ENCODE measurements around the gene ERFE.
"Not testable (repeated sequence)": the region's sequence is repeated elsewhere in the genome, so short reads cannot be mapped to it uniquely, and the experiment has no call there.

The ERFE gene

GRCh38 chr2:238158509-238159070 is at the start of gene ERFE:
TSS of gene ERFE (plus strand) at chr2:238158970. CDS start at chr2:238159008, 38 bp downstream.
- H3K9me3 ChIP-seq (ENCODE audit: low read length), result no peaks in the 10 kb centered on the region
- H3K36me3 ChIP-seq (ENCODE audit: insufficient read depth, low read length), result no peaks in the 10 kb centered on the region
- H2AFZ ChIP-seq (ENCODE audit: low read depth, low read length), result no peak within 1 kb of the TSS
- H3K4me3 ChIP-seq (ENCODE audit: low read length), result peak within 1 kb of the TSS; percentile 32
- H3K4me1 ChIP-seq (ENCODE audit: insufficient read depth, low read length), result peaks cover 2% of the 10 kb centered on the region
- peaks cover 29% of the 10 kb centered on the region for H3K27me3 ChIP-seq (ENCODE audit: insufficient read depth, low read length)

- Histone ChIP-seq H3K9me3 (ENCODE audit: low read length) (no peaks in the 10 kb centered on the region), H3K36me3 (ENCODE audit: insufficient read depth, low read length) (no peaks in the 10 kb centered on the region), H3K4me1 (ENCODE audit: insufficient read depth, low read length) (peaks cover 7% of the 10 kb centered on the region), H3K27me3 (ENCODE audit: insufficient read depth, low read length) (peaks cover 3% of the 10 kb centered on the region), H2AFZ (ENCODE audit: low read depth, low read length) (no peak overlapping the region), H3K4me3 (ENCODE audit: low read length) (no peak overlapping the region)
Measured at GRCh38 chr2:238113611-238114010, 45.2 kb upstream of the ERFE start.

GRCh38 chr2:238114331-238114841 is 44.4 kb upstream of the ERFE start:
- Histone ChIP-seq H3K27me3 (ENCODE audit: insufficient read depth, low read length) (peaks cover 3% of the 10 kb centered on the region), H3K4me3 (ENCODE audit: low read length) (no peak overlapping the region), H3K4me1 (ENCODE audit: insufficient read depth, low read length) (no peaks in the 10 kb centered on the region), H3K36me3 (ENCODE audit: insufficient read depth, low read length) (no peaks in the 10 kb centered on the region), H2AFZ (ENCODE audit: low read depth, low read length) (no peak overlapping the region), H3K9me3 (ENCODE audit: low read length) (no peaks in the 10 kb centered on the region)

GRCh38 chr2:238114851-238115660 is 43.7 kb upstream of the ERFE start:
- Histone ChIP-seq H2AFZ (ENCODE audit: low read depth, low read length) (no peak overlapping the region), H3K4me1 (ENCODE audit: insufficient read depth, low read length) (no peaks in the 10 kb centered on the region), H3K4me3 (ENCODE audit: low read length) (no peak overlapping the region), H3K27me3 (ENCODE audit: insufficient read depth, low read length) (peaks cover 7% of the 10 kb centered on the region), H3K9me3 (ENCODE audit: low read length) (no peaks in the 10 kb centered on the region), H3K36me3 (ENCODE audit: insufficient read depth, low read length) (no peaks in the 10 kb centered on the region)

- not testable (repeated sequence) for H3K27me3 ChIP-seq (ENCODE audit: insufficient read depth, low read length); H3K36me3 ChIP-seq (ENCODE audit: insufficient read depth, low read length); H2AFZ ChIP-seq (ENCODE audit: low read depth, low read length); H3K9me3 ChIP-seq (ENCODE audit: low read length); H3K4me3 ChIP-seq (ENCODE audit: low read length); H3K4me1 ChIP-seq (ENCODE audit: insufficient read depth, low read length)
Measured at GRCh38 chr2:238115709-238116108, 43.1 kb upstream of the ERFE start.

- Histone ChIP-seq H3K4me1 (ENCODE audit: insufficient read depth, low read length) (peaks cover 6% of the 10 kb centered on the region), H3K9me3 (ENCODE audit: low read length) (no peaks in the 10 kb centered on the region), H3K27me3 (ENCODE audit: insufficient read depth, low read length) (peaks cover 8% of the 10 kb centered on the region)
Measured at GRCh38 chr2:238116298-238117198, 42.2 kb upstream of the ERFE start.

GRCh38 chr2:238117199-238118154 is 41.3 kb upstream of the ERFE start:
- no peaks in the 10 kb centered on the region for H3K36me3 ChIP-seq (ENCODE audit: insufficient read depth, low read length)
- H2AFZ ChIP-seq (ENCODE audit: low read depth, low read length), result no peak overlapping the region
- H3K4me1 ChIP-seq (ENCODE audit: insufficient read depth, low read length), result peaks cover 6% of the 10 kb centered on the region
- peaks cover 8% of the 10 kb centered on the region for H3K27me3 ChIP-seq (ENCODE audit: insufficient read depth, low read length)
- no peak overlapping the region for H3K4me3 ChIP-seq (ENCODE audit: low read length)
- no peaks in the 10 kb centered on the region for H3K9me3 ChIP-seq (ENCODE audit: low read length)

More at GRCh38 chr2:238116298-238117198, 42.2 kb upstream of the ERFE start:
- H2AFZ ChIP-seq (ENCODE audit: low read depth, low read length), result no peak overlapping the region
- no peak overlapping the region for H3K4me3 ChIP-seq (ENCODE audit: low read length)
- no peaks in the 10 kb centered on the region for H3K36me3 ChIP-seq (ENCODE audit: insufficient read depth, low read length)

GRCh38 chr2:238119756-238120462 is 38.9 kb upstream of the ERFE start:
- Histone ChIP-seq H3K4me3 (ENCODE audit: low read length) (no peak overlapping the region), H3K36me3 (ENCODE audit: insufficient read depth, low read length) (no peaks in the 10 kb centered on the region), H3K9me3 (ENCODE audit: low read length) (no peaks in the 10 kb centered on the region), H3K27me3 (ENCODE audit: insufficient read depth, low read length) (peaks cover 12% of the 10 kb centered on the region), H2AFZ (ENCODE audit: low read depth, low read length) (no peak overlapping the region), H3K4me1 (ENCODE audit: insufficient read depth, low read length) (peaks cover 6% of the 10 kb centered on the region)

- Histone ChIP-seq H3K4me3 (ENCODE audit: low read length) (no peak overlapping the region), H2AFZ (ENCODE audit: low read depth, low read length) (no peak overlapping the region), H3K27me3 (ENCODE audit: insufficient read depth, low read length) (peaks cover 12% of the 10 kb centered on the region), H3K9me3 (ENCODE audit: low read length) (no peaks in the 10 kb centered on the region), H3K36me3 (ENCODE audit: insufficient read depth, low read length) (no peaks in the 10 kb centered on the region), H3K4me1 (ENCODE audit: insufficient read depth, low read length) (peaks cover 6% of the 10 kb centered on the region)
Measured at GRCh38 chr2:238120463-238121298, 38.1 kb upstream of the ERFE start.

GRCh38 chr2:238121511-238122286 is 37.1 kb upstream of the ERFE start:
- Histone ChIP-seq H3K27me3 (ENCODE audit: insufficient read depth, low read length) (peaks cover 12% of the 10 kb centered on the region), H3K4me1 (ENCODE audit: insufficient read depth, low read length) (peaks cover 6% of the 10 kb centered on the region), H3K9me3 (ENCODE audit: low read length) (no peaks in the 10 kb centered on the region), H2AFZ (ENCODE audit: low read depth, low read length) (no peak overlapping the region), H3K36me3 (ENCODE audit: insufficient read depth, low read length) (no peaks in the 10 kb centered on the region), H3K4me3 (ENCODE audit: low read length) (no peak overlapping the region)
